GM21526 (cell line): ENCODE results near the gene RND3.

Source experiments
- ATAC-seq: cut with Tn5 transposase; IDR thresholded peaks from one replicate; pipeline ENCODE4 v1.9.1; 2021; ENCODE audit warnings: moderate library complexity; ENCODE audit not compliant: unreplicated experiment, low FRiP score

The RND3 gene

GRCh38 chr2:150494234-150494945, 6.9 kb upstream of the RND3 start:
- no peak for ATAC-seq

GRCh38 chr2:150491943-150492342, 4.5 kb upstream of the RND3 start:
- ATAC-seq, result no peak

GRCh38 chr2:150491430-150491829, 4.0 kb upstream of the RND3 start:
- ATAC-seq, result no peak

GRCh38 chr2:150490466-150490865, 3.0 kb upstream of the RND3 start:
- no peak for ATAC-seq

- ATAC-seq, result no peak
These were observed 655 bp downstream of the RND3 start for GRCh38 chr2:150486539-150487484.

- no peak for ATAC-seq
These were observed 1.5 kb downstream of the RND3 start for GRCh38 chr2:150485871-150486538.

GRCh38 chr2:150485114-150485870, 2.2 kb downstream of the RND3 start:
- ATAC-seq, result no peak

- ATAC-seq, result no peak
These were observed 2.9 kb downstream of the RND3 start for GRCh38 chr2:150484461-150485021.

GRCh38 chr2:150484006-150484405, 3.5 kb downstream of the RND3 start:
- no peak for ATAC-seq

GRCh38 chr2:150483532-150483931, 3.9 kb downstream of the RND3 start:
- no peak for ATAC-seq

- no peak for ATAC-seq
These were observed 4.6 kb downstream of the RND3 start for GRCh38 chr2:150482667-150483400.

GRCh38 chr2:150482111-150482510, 5.4 kb downstream of the RND3 start:
- no peak for ATAC-seq

- ATAC-seq, result no peak
These were observed 6.3 kb downstream of the RND3 start for GRCh38 chr2:150480971-150481830.

GRCh38 chr2:150480241-150480640, 7.2 kb downstream of the RND3 start:
- ATAC-seq, result no peak

GRCh38 chr2:150479075-150479915, 8.2 kb downstream of the RND3 start:
- ATAC-seq, result no peak

GRCh38 chr2:150478200-150478974, 9.1 kb downstream of the RND3 start:
- ATAC-seq, result no peak

GRCh38 chr2:150477347-150477746, 10.1 kb downstream of the RND3 start:
- no peak for ATAC-seq
